ENCODE results near the gene RBKS. TPM values are rescaled to one million over a fixed set of nuclear protein-coding genes. Genes with fewer than 3 reads are reported as not detected.

Gene RBKS
- total RNA-seq, 1 donor from 2014 or later: 1.8 TPM

- Mint-ChIP-seq H3K4me3 (ENCODE audit: low read depth) (no peak overlapping the region), H3K27me3 (ENCODE audit: low read depth) (no peaks in the 10 kb centered on the region), H3K27ac (no peak overlapping the region), H3K36me3 (ENCODE audit: low read depth) (peaks cover 12% of the 10 kb centered on the region), H3K4me1 (ENCODE audit: low read depth) (peaks cover 27% of the 10 kb centered on the region), H3K9me3 (peaks cover 15% of the 10 kb centered on the region)
- DNase-seq (ENCODE audit: low spot score): no peak
- intact Hi-C loops (cut with micrococcal nuclease): no loop called here
Observed at GRCh38 chr2:27856956-27857355, 33.2 kb downstream of the RBKS start.

GRCh38 chr2:27856386-27856785, 33.8 kb downstream of the RBKS start:
- no peak overlapping the region for H3K4me3 Mint-ChIP-seq (ENCODE audit: low read depth)
- no peak overlapping the region for H3K27ac Mint-ChIP-seq
- H3K27me3 Mint-ChIP-seq (ENCODE audit: low read depth): no peaks in the 10 kb centered on the region
- no peak for DNase-seq (ENCODE audit: low spot score)
- H3K9me3 Mint-ChIP-seq: peaks cover 15% of the 10 kb centered on the region
- intact Hi-C loops (cut with micrococcal nuclease): no loop called here
- H3K4me1 Mint-ChIP-seq (ENCODE audit: low read depth): peaks cover 27% of the 10 kb centered on the region
- H3K36me3 Mint-ChIP-seq (ENCODE audit: low read depth): peaks cover 12% of the 10 kb centered on the region

- Mint-ChIP-seq H3K4me1 (ENCODE audit: low read depth) (peaks cover 23% of the 10 kb centered on the region), H3K27me3 (ENCODE audit: low read depth) (no peaks in the 10 kb centered on the region), H3K9me3 (peaks cover 15% of the 10 kb centered on the region), H3K4me3 (ENCODE audit: low read depth) (no peak overlapping the region), H3K27ac (no peak overlapping the region), H3K36me3 (ENCODE audit: low read depth) (peaks cover 12% of the 10 kb centered on the region)
- DNase-seq (ENCODE audit: low spot score): no peak
- intact Hi-C loops (cut with micrococcal nuclease): no loop called here
Observed at GRCh38 chr2:27855476-27855875, 34.7 kb downstream of the RBKS start.

- Mint-ChIP-seq H3K9me3 (peaks cover 15% of the 10 kb centered on the region), H3K27ac (no peak overlapping the region), H3K27me3 (ENCODE audit: low read depth) (no peaks in the 10 kb centered on the region), H3K4me1 (ENCODE audit: low read depth) (peaks cover 18% of the 10 kb centered on the region), H3K36me3 (ENCODE audit: low read depth) (peaks cover 12% of the 10 kb centered on the region), H3K4me3 (ENCODE audit: low read depth) (no peak overlapping the region)
- intact Hi-C loops (cut with micrococcal nuclease): no loop called here
- no peak for DNase-seq (ENCODE audit: low spot score)
Observed at GRCh38 chr2:27854229-27854862, 35.8 kb downstream of the RBKS start.

- Mint-ChIP-seq H3K4me1 (ENCODE audit: low read depth) (peaks cover 14% of the 10 kb centered on the region), H3K27me3 (ENCODE audit: low read depth) (no peaks in the 10 kb centered on the region), H3K9me3 (peaks cover 8% of the 10 kb centered on the region), H3K36me3 (ENCODE audit: low read depth) (peaks cover 7% of the 10 kb centered on the region), H3K27ac (no peak overlapping the region), H3K4me3 (ENCODE audit: low read depth) (no peak overlapping the region)
- DNase-seq (ENCODE audit: low spot score): no peak
- intact Hi-C loops (cut with micrococcal nuclease): no loop called here
Observed at GRCh38 chr2:27852691-27853090, 37.5 kb downstream of the RBKS start.

- Mint-ChIP-seq H3K36me3 (ENCODE audit: low read depth) (no peaks in the 10 kb centered on the region), H3K4me3 (ENCODE audit: low read depth) (no peak overlapping the region), H3K27me3 (ENCODE audit: low read depth) (no peaks in the 10 kb centered on the region), H3K9me3 (no peaks in the 10 kb centered on the region), H3K27ac (no peak overlapping the region), H3K4me1 (ENCODE audit: low read depth) (no peaks in the 10 kb centered on the region)
- no peak for DNase-seq (ENCODE audit: low spot score)
- intact Hi-C loops (cut with micrococcal nuclease): no loop called here
Observed at GRCh38 chr2:27849558-27850205, 40.5 kb downstream of the RBKS start.

- no peak overlapping the region for H3K4me3 Mint-ChIP-seq (ENCODE audit: low read depth)
- H3K36me3 Mint-ChIP-seq (ENCODE audit: low read depth): no peaks in the 10 kb centered on the region
- peaks cover 2% of the 10 kb centered on the region for H3K27me3 Mint-ChIP-seq (ENCODE audit: low read depth)
- no peaks in the 10 kb centered on the region for H3K4me1 Mint-ChIP-seq (ENCODE audit: low read depth)
- intact Hi-C loops (cut with micrococcal nuclease): no loop called here
- no peak for DNase-seq (ENCODE audit: low spot score)
- no peaks in the 10 kb centered on the region for H3K9me3 Mint-ChIP-seq
- H3K27ac Mint-ChIP-seq: no peak overlapping the region
Observed at GRCh38 chr2:27847333-27847732, 42.9 kb downstream of the RBKS start.

GRCh38 chr2:27844821-27845255, 45.3 kb downstream of the RBKS start:
- Mint-ChIP-seq H3K36me3 (ENCODE audit: low read depth) (no peaks in the 10 kb centered on the region), H3K27me3 (ENCODE audit: low read depth) (peaks cover 4% of the 10 kb centered on the region), H3K27ac (no peak overlapping the region), H3K4me1 (ENCODE audit: low read depth) (no peaks in the 10 kb centered on the region), H3K9me3 (no peaks in the 10 kb centered on the region), H3K4me3 (ENCODE audit: low read depth) (no peak overlapping the region)
- no peak for DNase-seq (ENCODE audit: low spot score)
- intact Hi-C loops (cut with micrococcal nuclease): no loop called here

GRCh38 chr2:27843992-27844391, 46.2 kb downstream of the RBKS start:
- no peaks in the 10 kb centered on the region for H3K36me3 Mint-ChIP-seq (ENCODE audit: low read depth)
- H3K4me3 Mint-ChIP-seq (ENCODE audit: low read depth): no peak overlapping the region
- H3K4me1 Mint-ChIP-seq (ENCODE audit: low read depth): no peaks in the 10 kb centered on the region
- no peaks in the 10 kb centered on the region for H3K9me3 Mint-ChIP-seq
- H3K27me3 Mint-ChIP-seq (ENCODE audit: low read depth): peaks cover 4% of the 10 kb centered on the region
- H3K27ac Mint-ChIP-seq: no peak overlapping the region
- DNase-seq (ENCODE audit: low spot score): no peak
- intact Hi-C loops (cut with micrococcal nuclease): no loop called here

- no peaks in the 10 kb centered on the region for H3K9me3 Mint-ChIP-seq
- peaks cover 4% of the 10 kb centered on the region for H3K27me3 Mint-ChIP-seq (ENCODE audit: low read depth)
- no peak for DNase-seq (ENCODE audit: low spot score)
- no peaks in the 10 kb centered on the region for H3K36me3 Mint-ChIP-seq (ENCODE audit: low read depth)
- H3K27ac Mint-ChIP-seq: no peak overlapping the region
- no peaks in the 10 kb centered on the region for H3K4me1 Mint-ChIP-seq (ENCODE audit: low read depth)
- no peak overlapping the region for H3K4me3 Mint-ChIP-seq (ENCODE audit: low read depth)
- intact Hi-C loops (cut with micrococcal nuclease): no loop called here
Observed at GRCh38 chr2:27842894-27843293, 47.3 kb downstream of the RBKS start.

- H3K27ac Mint-ChIP-seq: no peak overlapping the region
- H3K4me1 Mint-ChIP-seq (ENCODE audit: low read depth): no peaks in the 10 kb centered on the region
- H3K4me3 Mint-ChIP-seq (ENCODE audit: low read depth): no peak overlapping the region
- H3K9me3 Mint-ChIP-seq: no peaks in the 10 kb centered on the region
- peaks cover 4% of the 10 kb centered on the region for H3K27me3 Mint-ChIP-seq (ENCODE audit: low read depth)
- DNase-seq (ENCODE audit: low spot score): no peak
- H3K36me3 Mint-ChIP-seq (ENCODE audit: low read depth): no peaks in the 10 kb centered on the region
- intact Hi-C loops (cut with micrococcal nuclease): no loop called here
Observed at GRCh38 chr2:27839022-27839618, 51.1 kb downstream of the RBKS start.

GRCh38 chr2:27838502-27838901, 51.7 kb downstream of the RBKS start:
- intact Hi-C loops (cut with micrococcal nuclease): no loop called here
- Mint-ChIP-seq H3K4me1 (ENCODE audit: low read depth) (no peaks in the 10 kb centered on the region), H3K4me3 (ENCODE audit: low read depth) (no peak overlapping the region), H3K9me3 (no peaks in the 10 kb centered on the region), H3K27ac (no peak overlapping the region), H3K36me3 (ENCODE audit: low read depth) (no peaks in the 10 kb centered on the region), H3K27me3 (ENCODE audit: low read depth) (peaks cover 4% of the 10 kb centered on the region)
- no peak for DNase-seq (ENCODE audit: low spot score)

- no peaks in the 10 kb centered on the region for H3K9me3 Mint-ChIP-seq
- no peaks in the 10 kb centered on the region for H3K27me3 Mint-ChIP-seq (ENCODE audit: low read depth)
- H3K4me3 Mint-ChIP-seq (ENCODE audit: low read depth): no peak overlapping the region
- no peaks in the 10 kb centered on the region for H3K36me3 Mint-ChIP-seq (ENCODE audit: low read depth)
- no peaks in the 10 kb centered on the region for H3K4me1 Mint-ChIP-seq (ENCODE audit: low read depth)
- DNase-seq (ENCODE audit: low spot score): no peak
- no peak overlapping the region for H3K27ac Mint-ChIP-seq
- intact Hi-C loops (cut with micrococcal nuclease): no loop called here
Observed at GRCh38 chr2:27833931-27834330, 56.3 kb downstream of the RBKS start.
